NCI-H460 (cell line): ENCODE data around the gene CFAP54. TPM values are rescaled to one million over a fixed set of nuclear protein-coding genes. Genes with fewer than 3 reads are reported as not detected.
"Not testable (repeated sequence)": the region's sequence is repeated elsewhere in the genome, so short reads cannot be mapped to it uniquely, and the experiment has no call there.

Experiments used
- DNase-seq: peaks from one replicate; pipeline ENCODE4 v3.0.0-alpha.2; 2016; ENCODE audit warnings: low read depth; ENCODE audit errors: extremely low read depth
- total RNA-seq: library from RNA; depleted of rRNA; stranded (reverse); fragments of >200 nt; shearing (Covaris generic); gene quantifications from 2 replicates; pipeline ENCODE4 v1.2.3, GENCODE V29; 2014

CFAP54 gene
- total RNA-seq, 1 experiment from 2014 or later = 0.72 TPM

GRCh38 chr12:96606134-96606533 lies 116.8 kb downstream of the CFAP54 start:
- DNase-seq = no peak

- DNase-seq = no peak
Measured at GRCh38 chr12:96606644-96607043, 117.3 kb downstream of the CFAP54 start.

GRCh38 chr12:96617178-96617577 lies 127.8 kb downstream of the CFAP54 start:
- no peak for DNase-seq

GRCh38 chr12:96623155-96623554 lies 133.8 kb downstream of the CFAP54 start:
- DNase-seq = no peak

DNA sequence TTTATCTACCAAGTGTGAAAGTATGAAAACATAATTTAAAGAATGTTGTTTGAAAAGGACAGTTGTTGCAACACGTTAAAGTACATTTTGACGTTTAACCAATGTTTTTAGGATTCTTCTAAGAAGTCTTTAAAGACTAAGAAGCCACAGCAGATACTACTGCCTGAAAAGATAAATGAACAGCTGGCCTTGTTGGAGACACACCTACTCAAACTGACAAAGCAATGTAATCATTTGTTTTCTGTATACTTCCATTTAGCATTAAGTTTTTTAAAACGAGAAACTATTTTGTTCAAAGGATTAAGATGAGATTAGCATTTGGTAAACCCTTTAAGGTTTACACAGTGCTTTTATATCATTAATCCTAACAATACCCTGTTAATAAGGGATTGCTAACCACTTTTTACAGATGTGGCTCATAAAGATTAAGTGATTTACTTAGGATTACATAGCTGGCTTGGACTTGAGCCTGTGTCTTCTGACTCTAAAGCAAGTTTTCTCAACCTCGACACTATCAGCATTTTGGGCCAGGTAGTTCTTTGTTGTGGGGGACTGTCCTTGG lies 134.4 kb downstream of the CFAP54 start:
- no peak for DNase-seq

DNA sequence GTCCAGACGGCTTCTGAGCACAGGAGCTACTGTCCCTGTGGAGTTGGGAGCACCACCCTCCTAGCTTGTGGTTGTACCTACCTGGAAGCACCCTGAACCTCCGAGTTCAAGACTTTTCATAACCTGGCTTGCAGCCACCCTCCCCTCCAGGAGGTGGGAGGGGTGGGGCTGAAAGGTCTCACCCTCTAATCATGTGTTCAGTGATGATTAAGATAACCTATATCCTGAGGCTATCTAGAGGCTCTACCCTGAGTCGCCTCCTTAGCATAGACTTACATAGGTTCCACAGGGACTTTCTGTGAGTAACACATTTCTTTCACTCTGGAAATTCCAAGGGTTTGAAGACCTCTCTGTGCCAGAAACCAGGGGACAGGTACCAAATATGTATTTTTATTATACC lies 146.5 kb downstream of the CFAP54 start:
- no peak for DNase-seq

DNA sequence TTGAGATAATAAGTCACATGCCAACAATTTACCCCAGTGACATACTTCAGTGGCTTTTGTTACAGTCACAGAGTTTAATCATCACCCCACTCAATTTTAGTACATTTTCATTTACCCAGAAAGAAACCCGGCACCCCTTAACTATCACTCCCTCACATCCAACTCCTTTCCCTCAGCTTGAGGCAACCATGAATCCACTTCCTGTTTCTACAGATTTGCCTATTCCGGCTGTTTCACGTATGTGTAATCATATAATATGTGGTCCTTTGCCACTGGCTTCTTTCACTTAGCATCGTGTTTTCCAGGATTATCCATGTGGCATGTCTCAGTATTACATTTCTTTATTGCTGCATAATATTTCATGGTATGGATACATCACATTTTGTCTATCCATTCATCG lies 147.5 kb downstream of the CFAP54 start:
- no peak for DNase-seq

- no peak for DNase-seq
Measured at GRCh38 chr12:96648923-96649322, 159.5 kb downstream of the CFAP54 start.

DNA sequence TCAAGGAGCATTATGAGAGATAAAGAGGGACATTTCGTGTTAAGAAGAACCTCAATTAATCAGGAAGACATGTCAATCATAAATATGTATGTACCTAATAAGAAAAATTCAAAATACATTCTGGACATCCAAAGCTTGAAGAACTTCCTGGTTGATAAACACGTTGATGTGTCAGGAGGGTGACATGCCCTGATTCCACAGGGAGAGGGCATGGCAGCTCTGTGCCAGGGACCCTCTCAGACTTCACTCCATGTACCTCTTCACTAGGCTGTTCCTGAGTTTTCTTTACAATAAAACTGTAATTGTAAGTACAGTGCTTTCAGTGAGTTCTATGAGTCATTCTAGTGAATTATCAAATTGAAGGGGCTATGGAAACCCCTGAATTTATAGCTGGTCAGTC lies 163.5 kb downstream of the CFAP54 start:
- no peak for DNase-seq

DNA sequence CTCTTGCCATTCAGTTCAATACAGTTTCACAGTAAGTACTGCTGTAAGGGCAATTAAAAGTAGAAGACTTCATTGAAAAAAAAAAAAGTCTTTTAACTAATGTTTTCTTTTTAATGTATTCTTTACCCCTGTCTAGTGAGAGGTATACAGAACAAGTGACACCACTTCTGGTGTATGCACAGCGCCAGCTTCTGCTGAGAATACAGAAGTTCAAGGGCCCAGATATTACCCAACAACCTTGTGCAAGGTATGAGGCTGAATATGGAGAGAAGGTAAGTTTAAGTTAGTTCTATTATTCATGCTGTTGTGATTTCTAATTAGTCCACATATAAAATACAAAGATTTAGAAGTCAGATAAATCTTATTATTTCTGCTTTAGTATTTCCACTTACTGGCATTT lies 168.7 kb downstream of the CFAP54 start:
- DNase-seq = no peak

- DNase-seq = no peak
Measured at GRCh38 chr12:96669786-96670185, 180.4 kb downstream of the CFAP54 start.

DNA sequence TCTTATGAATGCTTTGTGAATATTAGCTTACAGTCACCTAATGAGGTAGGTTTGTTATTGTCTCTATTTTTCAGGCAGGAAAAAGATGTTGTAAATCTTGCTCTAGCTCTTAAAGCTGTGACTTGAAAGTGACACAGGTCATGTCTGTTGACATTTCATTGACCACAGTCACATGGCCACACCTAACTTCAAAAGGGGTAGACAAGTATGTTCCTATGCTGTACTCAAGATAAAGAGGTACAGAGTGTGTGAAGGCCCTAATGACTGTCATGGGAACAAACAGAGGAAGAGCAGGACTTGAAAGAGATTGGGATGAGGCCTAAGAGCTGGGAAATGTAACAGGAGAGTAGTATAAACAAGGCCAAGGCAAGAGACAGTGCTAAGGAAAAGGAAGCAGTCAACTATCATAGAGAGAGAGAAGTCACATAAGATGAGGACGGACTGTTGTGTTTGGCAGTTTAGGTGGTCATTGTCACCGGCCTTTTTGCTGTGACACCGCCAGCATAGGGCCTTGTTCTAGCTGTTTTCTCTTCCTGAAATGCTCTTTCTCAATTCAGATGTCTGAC lies 181.0 kb downstream of the CFAP54 start:
- DNase-seq = no peak

DNA sequence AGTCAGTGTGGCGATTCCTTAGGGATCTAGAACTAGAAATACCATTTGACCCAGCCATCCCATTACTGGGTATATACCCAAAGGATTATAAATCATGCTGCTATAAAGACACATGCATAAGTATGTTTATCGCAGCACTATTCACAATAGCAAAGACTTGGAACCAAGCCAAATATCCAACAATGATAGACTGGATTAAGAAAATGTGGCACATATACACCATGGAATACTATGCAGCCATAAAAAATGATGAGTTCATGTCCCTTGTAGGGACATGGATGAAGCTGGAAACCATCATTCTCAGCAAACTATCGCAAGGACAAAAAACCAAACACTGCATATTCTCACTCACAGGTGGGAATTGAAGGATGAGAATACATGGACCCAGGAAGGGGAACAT lies 186.1 kb downstream of the CFAP54 start:
- DNase-seq = not testable (repeated sequence)

GRCh38 chr12:96677363-96677762 lies 188.0 kb downstream of the CFAP54 start:
- DNase-seq = no peak

DNA sequence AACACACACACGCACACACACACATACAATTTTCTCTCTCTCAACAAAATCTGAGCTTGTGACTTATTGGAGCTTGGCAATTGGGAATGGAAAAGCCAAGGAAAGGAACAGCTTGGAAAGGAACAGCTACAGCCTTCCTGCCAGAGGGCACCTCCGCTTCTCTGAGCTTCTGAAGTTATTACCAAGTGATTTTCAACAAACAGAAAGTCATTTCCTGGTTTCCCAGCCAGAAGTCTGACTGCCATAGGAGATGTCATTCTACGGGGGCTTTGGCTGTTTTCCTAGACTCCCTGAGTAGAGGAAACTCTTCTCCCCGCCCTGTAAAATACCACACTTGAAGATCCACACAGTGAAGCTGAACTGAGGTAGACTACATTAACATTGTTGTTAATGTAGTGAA lies 198.3 kb downstream of the CFAP54 start:
- no peak for DNase-seq

GRCh38 chr12:96698521-96698920 lies 209.1 kb downstream of the CFAP54 start:
- DNase-seq = no peak

- no peak for DNase-seq
Measured at GRCh38 chr12:96698965-96699364, 209.6 kb downstream of the CFAP54 start.

DNA sequence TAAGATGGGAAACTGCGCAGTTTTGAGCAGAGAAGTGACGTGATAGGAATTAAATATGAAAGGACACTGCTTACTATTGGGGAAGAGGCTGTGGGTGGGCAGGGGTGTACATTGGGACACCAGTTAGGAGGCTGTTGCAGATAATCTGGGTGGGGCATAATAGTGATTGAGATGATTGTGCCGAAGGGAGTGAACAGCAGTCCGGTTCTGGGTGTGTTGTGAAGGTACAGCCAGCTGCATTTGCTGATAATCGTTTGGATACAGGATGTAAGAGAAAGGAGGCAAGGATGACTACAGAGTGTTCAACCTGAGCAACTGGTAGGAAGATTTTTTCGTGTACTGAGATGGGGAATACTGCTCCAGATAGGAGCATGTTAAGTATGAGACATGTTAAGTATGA lies 212.5 kb downstream of the CFAP54 start:
- no peak for DNase-seq

DNA sequence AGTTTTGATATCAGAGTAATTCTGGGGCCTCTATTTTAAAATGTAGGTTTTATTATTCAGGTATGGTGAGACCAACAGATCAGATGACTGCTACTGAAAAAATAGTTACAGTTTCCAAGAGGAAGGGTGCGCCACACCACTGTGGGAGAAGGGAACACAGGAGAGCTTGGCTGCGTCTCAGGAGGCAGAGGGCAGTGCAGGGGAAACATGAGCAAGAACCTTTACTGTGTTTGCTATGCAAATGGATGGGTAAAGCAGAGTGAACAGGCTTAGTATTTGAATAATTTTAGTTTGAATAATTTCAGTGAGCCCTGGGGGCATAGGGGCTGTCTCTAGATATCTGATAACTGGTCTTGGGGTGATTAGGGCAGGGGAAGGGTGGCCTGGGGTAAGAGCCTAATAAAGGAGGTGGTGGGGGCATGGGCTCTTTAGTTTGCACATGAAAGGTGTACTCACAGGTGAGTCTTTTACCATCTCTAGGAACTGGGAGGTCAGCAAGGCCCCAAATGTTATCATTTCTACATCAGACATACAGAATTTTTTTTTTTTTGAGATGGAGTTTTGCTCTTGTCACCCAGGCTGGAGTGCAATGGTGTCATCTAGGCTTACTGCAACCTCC lies 220.9 kb downstream of the CFAP54 start:
- DNase-seq = peak; percentile 21

- no peak for DNase-seq
Measured at GRCh38 chr12:96711364-96711763, 222.0 kb downstream of the CFAP54 start.

DNA sequence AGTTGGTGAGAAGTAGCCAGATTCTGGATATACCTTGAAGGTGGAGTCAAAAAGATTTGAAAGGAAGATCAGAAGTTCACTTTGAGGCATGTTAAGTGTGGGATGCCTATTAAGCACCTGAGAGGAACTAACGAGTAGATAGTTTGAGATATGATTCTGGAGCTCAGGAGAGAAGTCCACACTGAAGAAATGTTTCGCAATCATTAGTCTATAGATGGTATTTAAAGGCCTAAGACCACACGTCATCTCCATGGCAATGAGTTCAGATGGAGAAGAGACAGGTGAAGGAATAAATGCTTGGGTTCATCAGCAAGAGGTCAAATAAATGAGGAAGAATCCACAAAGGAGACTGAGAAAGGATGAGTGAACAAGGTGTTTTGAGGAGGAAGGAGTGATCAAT lies 224.8 kb downstream of the CFAP54 start:
- DNase-seq = no peak

GRCh38 chr12:96719660-96720362 lies 230.4 kb downstream of the CFAP54 start:
- peak; percentile 30 for DNase-seq
